Neural cell (in vitro differentiated cells): Measurements from ENCODE around the gene CRTAP. TPM values are rescaled to one million over a fixed set of nuclear protein-coding genes. Genes with fewer than 3 reads are reported as not detected.
"Not testable (repeated sequence)": the region's sequence is repeated elsewhere in the genome, so short reads cannot be mapped to it uniquely, and the experiment has no call there.

Source experiments
- H2AFZ ChIP-seq: fragments of 200-600, 300-800 bp; sonication (generic), shearing (Covaris generic); 2 replicates; pipeline ENCODE4 v1.6.0; 2014; ENCODE audit warnings: low read depth, mild to moderate bottlenecking, antibody characterized with exemption, low read length, moderate library complexity
- H3F3A ChIP-seq: fragments of 200-600 bp; shearing (Covaris generic); 2 replicates; pipeline ENCODE4 v1.6.1; 2016; ENCODE audit warnings: mild to moderate bottlenecking, moderate library complexity, mixed read lengths, antibody characterized with exemption, low read length; ENCODE audit not compliant: insufficient read depth, poor library complexity, severe bottlenecking
- H3K27ac ChIP-seq: fragments of 200-600, 300-800 bp; sonication (generic), shearing (Covaris generic); 2 replicates; pipeline ENCODE4 v1.5.1; 2014; ENCODE audit warnings: mild to moderate bottlenecking, low read length, moderate library complexity
- H3K27me3 ChIP-seq: fragments of 300-800, 200-600 bp; sonication (generic), shearing (Covaris generic); 2 replicates; pipeline ENCODE4 v1.6.0; 2014; ENCODE audit warnings: mild to moderate bottlenecking, low read depth, low read length, moderate library complexity; ENCODE audit not compliant: insufficient read depth
- H3K36me3 ChIP-seq: fragments of 300-800, 200-600 bp; sonication (generic), shearing (Covaris generic); 2 replicates; pipeline ENCODE4 v1.5.1; 2014; ENCODE audit warnings: mild to moderate bottlenecking, antibody characterized with exemption, low read length, moderate library complexity; ENCODE audit not compliant: insufficient read depth
- H3K4me2 ChIP-seq: fragments of 300-800, 200-600 bp; sonication (generic), shearing (Covaris generic); 2 replicates; pipeline ENCODE4 v1.6.0; 2014; ENCODE audit warnings: mild to moderate bottlenecking, low read length
- H3K4me3 ChIP-seq: fragments of 300-800, 200-600 bp; sonication (generic), shearing (Covaris generic); 2 replicates; pipeline ENCODE4 v1.5.1; 2014; ENCODE audit warnings: mild to moderate bottlenecking, low read length, moderate library complexity
- H3K79me2 ChIP-seq: fragments of 200-600 bp; shearing (Covaris generic); replicated peaks from 2 replicates; pipeline ENCODE4 v1.6.0; 2014; ENCODE audit warnings: mild to moderate bottlenecking, low read length, moderate library complexity; ENCODE audit not compliant: insufficient read depth
- H3K9ac ChIP-seq: fragments of 300-800, 200-600 bp; sonication (generic), shearing (Covaris generic); 2 replicates; pipeline ENCODE4 v1.6.1; 2016; ENCODE audit warnings: mild to moderate bottlenecking, low read length, mixed read lengths
- H3K9me2 ChIP-seq: fragments of 200-600 bp; shearing (Covaris generic); 2 replicates; pipeline ENCODE4 v1.6.1; 2016; ENCODE audit warnings: mild to moderate bottlenecking, low read length, mixed read lengths; ENCODE audit not compliant: insufficient read depth
- H3K9me3 ChIP-seq: fragments of 200-600, 300-800 bp; sonication (generic), shearing (Covaris generic); 2 replicates; pipeline ENCODE4 v1.6.1; 2016; ENCODE audit warnings: mild to moderate bottlenecking, mixed run types, low read length, moderate library complexity, mixed read lengths
- H4K20me1 ChIP-seq: fragments of 200-600 bp; shearing (Covaris generic); 2 replicates; pipeline ENCODE4 v1.6.1; 2016; ENCODE audit warnings: mild to moderate bottlenecking, mixed run types; ENCODE audit not compliant: insufficient read depth
- CTCF ChIP-seq: fragments of 450-650 bp; IDR thresholded peaks from 2 replicates; pipeline ENCODE4 v1.5.1; 2014; ENCODE audit warnings: antibody characterized with exemption, mild to moderate bottlenecking, moderate library complexity; ENCODE audit not compliant: poor library complexity, severe bottlenecking
- EP300 ChIP-seq: fragments of 450-650 bp; conservative IDR thresholded peaks from 2 replicates; pipeline ENCODE4 v1.6.1; 2014; ENCODE audit warnings: antibody characterized with exemption, mild to moderate bottlenecking, moderate library complexity; ENCODE audit not compliant: poor library complexity, severe bottlenecking
- EZH2 ChIP-seq: fragments of 200-600, 300-800 bp; shearing (Covaris generic), sonication (generic); IDR thresholded peaks from 2 replicates; pipeline ENCODE4 v1.6.1; 2014; ENCODE audit warnings: antibody characterized with exemption, low read length, borderline replicate concordance, mild to moderate bottlenecking; ENCODE audit not compliant: insufficient read depth, poor library complexity, severe bottlenecking
- MXI1 ChIP-seq: fragments of 450-650 bp; conservative IDR thresholded peaks from 2 replicates; pipeline ENCODE4 v1.6.1; 2014; ENCODE audit warnings: antibody characterized with exemption, mild to moderate bottlenecking; ENCODE audit not compliant: poor library complexity, severe bottlenecking
- POLR2AphosphoS5 ChIP-seq: IDR thresholded peaks from 2 replicates; pipeline ENCODE4 v1.6.1; 2012
- RAD21 ChIP-seq: fragments of 450-650 bp; conservative IDR thresholded peaks from 2 replicates; pipeline ENCODE4 v1.6.1; 2014; ENCODE audit warnings: antibody characterized with exemption, mild to moderate bottlenecking, moderate library complexity
- SMC3 ChIP-seq: fragments of 450-650 bp; conservative IDR thresholded peaks from 2 replicates; pipeline ENCODE4 v1.6.1; 2014; ENCODE audit warnings: antibody characterized with exemption, mild to moderate bottlenecking, moderate library complexity; ENCODE audit not compliant: poor library complexity
- TAF1 ChIP-seq: IDR thresholded peaks from 2 replicates; pipeline ENCODE4 v1.6.1; 2012; ENCODE audit warnings: low read depth
- polyA plus RNA-seq: library from polyadenylated mRNA; depleted of rRNA; stranded (reverse); fragments of >200 nt; gene quantifications from 2 replicates; pipeline ENCODE4 v1.2.3, GENCODE V29; 2014
- TF ChIP-seq, protein P1 (sequence below): IDR thresholded peaks from 2 replicates; pipeline ENCODE4 v1.6.1; 2012; ENCODE audit warnings: borderline replicate concordance

CRTAP gene
- polyA plus RNA-seq, 1 donor from 2014 or later: 7.1 TPM

DNA sequence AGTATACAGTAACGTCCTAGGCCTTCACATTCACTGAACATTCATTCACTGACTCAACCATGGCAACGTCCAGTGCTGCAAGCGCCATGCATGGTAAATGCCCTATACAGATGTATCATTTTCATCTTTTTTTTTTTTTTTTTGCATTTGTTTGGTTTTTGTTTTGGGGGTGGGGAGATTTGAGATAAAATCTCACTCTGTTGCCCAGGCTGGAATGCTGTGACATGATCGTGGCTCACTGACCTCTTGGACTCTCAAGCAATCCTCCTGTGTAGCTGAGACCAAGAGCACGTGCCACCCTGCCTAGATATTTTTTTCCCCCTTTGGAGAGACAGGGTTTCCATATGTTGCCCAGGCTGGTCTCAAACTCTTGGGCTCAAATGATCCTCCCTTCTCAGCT is 67.4 kb downstream of the CRTAP start:
- Histone ChIP-seq H3K79me2 (no peaks in the 10 kb centered on the region), H3K4me2 (no peak overlapping the region), H3F3A (no peaks in the 10 kb centered on the region), H3K9me3 (no peaks in the 10 kb centered on the region), H2AFZ (no peak overlapping the region), H3K9ac (no peak overlapping the region), H3K27ac (no peak overlapping the region), H4K20me1 (no peaks in the 10 kb centered on the region), H3K27me3 (no peaks in the 10 kb centered on the region), H3K4me3 (no peak overlapping the region), H3K9me2 (no peaks in the 10 kb centered on the region), H3K36me3 (no peaks in the 10 kb centered on the region)
- TF ChIP-seq CTCF: no peak
- no peak for TF ChIP-seq SMC3
- TF ChIP-seq POLR2AphosphoS5: no peak
- no peak for TF ChIP-seq EP300
- TF ChIP-seq MXI1: no peak
- no peak for TF ChIP-seq TAF1
- no peak for TF ChIP-seq EZH2
- TF ChIP-seq, protein P1, sequence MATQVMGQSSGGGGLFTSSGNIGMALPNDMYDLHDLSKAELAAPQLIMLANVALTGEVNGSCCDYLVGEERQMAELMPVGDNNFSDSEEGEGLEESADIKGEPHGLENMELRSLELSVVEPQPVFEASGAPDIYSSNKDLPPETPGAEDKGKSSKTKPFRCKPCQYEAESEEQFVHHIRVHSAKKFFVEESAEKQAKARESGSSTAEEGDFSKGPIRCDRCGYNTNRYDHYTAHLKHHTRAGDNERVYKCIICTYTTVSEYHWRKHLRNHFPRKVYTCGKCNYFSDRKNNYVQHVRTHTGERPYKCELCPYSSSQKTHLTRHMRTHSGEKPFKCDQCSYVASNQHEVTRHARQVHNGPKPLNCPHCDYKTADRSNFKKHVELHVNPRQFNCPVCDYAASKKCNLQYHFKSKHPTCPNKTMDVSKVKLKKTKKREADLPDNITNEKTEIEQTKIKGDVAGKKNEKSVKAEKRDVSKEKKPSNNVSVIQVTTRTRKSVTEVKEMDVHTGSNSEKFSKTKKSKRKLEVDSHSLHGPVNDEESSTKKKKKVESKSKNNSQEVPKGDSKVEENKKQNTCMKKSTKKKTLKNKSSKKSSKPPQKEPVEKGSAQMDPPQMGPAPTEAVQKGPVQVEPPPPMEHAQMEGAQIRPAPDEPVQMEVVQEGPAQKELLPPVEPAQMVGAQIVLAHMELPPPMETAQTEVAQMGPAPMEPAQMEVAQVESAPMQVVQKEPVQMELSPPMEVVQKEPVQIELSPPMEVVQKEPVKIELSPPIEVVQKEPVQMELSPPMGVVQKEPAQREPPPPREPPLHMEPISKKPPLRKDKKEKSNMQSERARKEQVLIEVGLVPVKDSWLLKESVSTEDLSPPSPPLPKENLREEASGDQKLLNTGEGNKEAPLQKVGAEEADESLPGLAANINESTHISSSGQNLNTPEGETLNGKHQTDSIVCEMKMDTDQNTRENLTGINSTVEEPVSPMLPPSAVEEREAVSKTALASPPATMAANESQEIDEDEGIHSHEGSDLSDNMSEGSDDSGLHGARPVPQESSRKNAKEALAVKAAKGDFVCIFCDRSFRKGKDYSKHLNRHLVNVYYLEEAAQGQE: no peak
- TF ChIP-seq RAD21: no peak

DNA sequence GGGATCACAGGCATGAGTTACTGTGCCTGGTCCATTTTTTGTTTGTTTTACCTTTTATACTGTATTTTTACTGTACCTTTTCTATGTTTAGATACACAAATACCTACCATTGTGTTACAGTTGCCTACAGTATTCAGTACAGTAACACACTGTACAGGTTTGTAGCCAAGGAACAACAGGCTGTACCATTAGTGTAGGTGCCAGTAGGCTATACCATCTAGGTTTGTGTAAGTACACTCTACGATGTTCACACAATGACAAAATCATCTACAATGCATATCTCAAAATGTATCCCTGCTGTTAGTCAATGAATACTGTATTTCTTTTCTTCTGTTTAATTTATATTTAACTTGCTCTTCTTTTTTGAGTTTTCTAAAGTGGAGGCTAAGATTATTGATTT is 67.8 kb downstream of the CRTAP start:
- not testable (repeated sequence) for H2AFZ ChIP-seq, H3K79me2 ChIP-seq, H3K4me2 ChIP-seq, H3K9me3 ChIP-seq, H4K20me1 ChIP-seq, H3K9ac ChIP-seq, H3K4me3 ChIP-seq, H3K27me3 ChIP-seq, H3F3A ChIP-seq, H3K27ac ChIP-seq, H3K36me3 ChIP-seq, H3K9me2 ChIP-seq

DNA sequence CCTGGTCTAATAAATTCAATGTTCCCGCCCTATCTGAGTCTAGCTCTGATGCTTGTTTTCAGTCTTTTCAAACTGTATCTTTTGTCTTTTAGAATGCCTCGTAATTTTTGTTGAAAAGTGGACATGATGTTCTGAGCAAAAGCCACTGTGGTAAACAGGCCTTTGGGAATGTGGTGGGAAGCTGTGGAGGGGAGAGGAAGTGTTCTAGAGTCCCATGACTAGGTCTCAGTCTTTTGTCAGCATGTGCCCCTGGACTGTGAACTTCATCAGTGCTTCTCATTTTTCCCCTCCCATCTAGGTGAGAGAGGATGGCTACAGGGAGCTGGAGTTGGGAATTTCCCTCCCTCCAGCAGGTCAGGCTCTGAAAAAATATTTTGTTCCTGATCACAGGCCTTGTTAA is 71.0 kb downstream of the CRTAP start:
- H3K79me2 ChIP-seq: no peaks in the 10 kb centered on the region
- H4K20me1 ChIP-seq: no peaks in the 10 kb centered on the region
- H3K4me3 ChIP-seq: no peak overlapping the region
- no peak overlapping the region for H2AFZ ChIP-seq
- no peak overlapping the region for H3K27ac ChIP-seq
- TF ChIP-seq POLR2AphosphoS5: no peak
- TF ChIP-seq CTCF: no peak
- TF ChIP-seq EP300: no peak
- no peak for TF ChIP-seq SMC3
- TF ChIP-seq EZH2: no peak
- TF ChIP-seq, protein P1: no peak
- TF ChIP-seq MXI1: no peak
- H3K27me3 ChIP-seq: no peaks in the 10 kb centered on the region
- no peaks in the 10 kb centered on the region for H3K9me3 ChIP-seq
- no peaks in the 10 kb centered on the region for H3F3A ChIP-seq
- no peak overlapping the region for H3K9ac ChIP-seq
- H3K36me3 ChIP-seq: no peaks in the 10 kb centered on the region
- H3K9me2 ChIP-seq: no peaks in the 10 kb centered on the region
- H3K4me2 ChIP-seq: no peak overlapping the region
